OCI-LY7 (cell line): ENCODE results near the gene ESRP2. TPM values are rescaled to one million over a fixed set of nuclear protein-coding genes. Genes with fewer than 3 reads are reported as not detected.

ENCODE experiments used
- BruUV-seq: library from RNA; stranded (reverse); fragments of 400-500 nt; replicated peaks from 2 replicates; lab custom pipeline; 2021; lab: Mats Ljungman, UMichigan
- CTCF ChIA-PET: fragments of 300-600 bp; sonication (Branson Sonifier 250); formaldehyde crosslinking; loops from one replicate; lab custom pipeline; 2022; ENCODE audit warnings: antibody characterized with exemption; ENCODE audit not compliant: unreplicated experiment; lab: Charles Lee
- POLR2A ChIA-PET: fragments of 300-600 bp; sonication (Branson Sonifier 250); formaldehyde crosslinking; loops from one replicate; lab custom pipeline; 2022; ENCODE audit warnings: antibody characterized with exemption; lab: Charles Lee
- DNase-seq: peaks from one replicate; pipeline ENCODE4 v3.0.0-alpha.2; 2015; ENCODE audit warnings: low spot score
- H2AFZ ChIP-seq: fragments of 200-600 bp; sonication (generic), shearing (Covaris generic); 2 replicates; pipeline ENCODE4 v1.6.1; 2014; ENCODE audit warnings: mild to moderate bottlenecking, antibody characterized with exemption, low read length, moderate library complexity
- H3K27ac ChIP-seq: fragments of 200-600 bp; sonication (generic); 2 replicates; pipeline ENCODE4 v1.5.1; 2014; ENCODE audit warnings: mixed run types, low read depth, mild to moderate bottlenecking, moderate library complexity, low read length, inconsistent platforms; ENCODE audit not compliant: poor library complexity, severe bottlenecking
- H3K36me3 ChIP-seq: fragments of 200-600 bp; sonication (generic); 2 replicates; pipeline ENCODE4 v1.6.1; 2014; ENCODE audit warnings: mild to moderate bottlenecking, antibody characterized with exemption, low read length, moderate library complexity, mixed read lengths; ENCODE audit not compliant: insufficient read depth
- H3K4me1 ChIP-seq: fragments of 200-600 bp; sonication (generic); 2 replicates; pipeline ENCODE4 v1.5.1; 2014; ENCODE audit warnings: mild to moderate bottlenecking, low read length; ENCODE audit not compliant: insufficient read depth, poor library complexity, severe bottlenecking
- H3K4me2 ChIP-seq: fragments of 200-600 bp; sonication (generic); 2 replicates; pipeline ENCODE4 v1.6.1; 2014; ENCODE audit warnings: mild to moderate bottlenecking, low read length
- H3K4me3 ChIP-seq: fragments of 200-600 bp; sonication (generic); 2 replicates; pipeline ENCODE4 v1.5.1; 2014; ENCODE audit warnings: mild to moderate bottlenecking, low read depth, low read length; ENCODE audit not compliant: poor library complexity, severe bottlenecking
- H3K79me2 ChIP-seq: fragments of 200-600 bp; sonication (generic); 2 replicates; pipeline ENCODE4 v1.6.1; 2016; ENCODE audit warnings: low read depth, mild to moderate bottlenecking, low read length, moderate library complexity, mixed read lengths; ENCODE audit not compliant: insufficient read depth
- H3K9me2 ChIP-seq: fragments of 200-600 bp; sonication (generic); 2 replicates; pipeline ENCODE4 v1.6.1; 2016; ENCODE audit warnings: mild to moderate bottlenecking, low read length, mixed read lengths; ENCODE audit not compliant: insufficient read depth
- H3K9me3 ChIP-seq: fragments of 200-600 bp; sonication (generic); 2 replicates; pipeline ENCODE4 v1.6.1; 2014; ENCODE audit warnings: mild to moderate bottlenecking, mixed run types, low read length, mixed read lengths
- H4K20me1 ChIP-seq: fragments of 200-600 bp; sonication (generic); 2 replicates; pipeline ENCODE4 v1.6.1; 2014; ENCODE audit warnings: mild to moderate bottlenecking, antibody characterized with exemption, low read length, moderate library complexity, mixed read lengths; ENCODE audit not compliant: insufficient read depth
- EZH2phosphoT487 ChIP-seq: fragments of 200-600 bp; sonication (generic); IDR thresholded peaks from 2 replicates; pipeline ENCODE4 v1.6.1; 2018; ENCODE audit warnings: low read depth, borderline replicate concordance, mild to moderate bottlenecking, mixed run types, antibody characterized with exemption, low read length, moderate library complexity, mixed read lengths
- intact Hi-C: fragments of 100-400 bp; cut with micrococcal nuclease; formaldehyde crosslinking; loops from one replicate; pipeline ENCODE4 v1.10.0; 2022; ENCODE audit not compliant: unreplicated experiment
- total RNA-seq, 2 experiments: library from RNA; depleted of rRNA in 1 of 2; stranded (reverse); fragments of >200 nt in 1 of 2; shearing (Covaris generic) in 1 of 2; gene quantifications; 2 replicates each; pipeline ENCODE4 v1.2.3, GENCODE V29; 2014 to 2022
- TF ChIP-seq, protein P1 (sequence below): fragments of 200-600 bp; sonication (generic); conservative IDR thresholded peaks from 2 replicates; pipeline ENCODE4 v1.5.1; 2014; ENCODE audit warnings: mild to moderate bottlenecking, antibody characterized with exemption, low read length, moderate library complexity, mixed read lengths

ESRP2 gene
- total RNA-seq, 2 experiments from 2014 or later, result not detected

DNA sequence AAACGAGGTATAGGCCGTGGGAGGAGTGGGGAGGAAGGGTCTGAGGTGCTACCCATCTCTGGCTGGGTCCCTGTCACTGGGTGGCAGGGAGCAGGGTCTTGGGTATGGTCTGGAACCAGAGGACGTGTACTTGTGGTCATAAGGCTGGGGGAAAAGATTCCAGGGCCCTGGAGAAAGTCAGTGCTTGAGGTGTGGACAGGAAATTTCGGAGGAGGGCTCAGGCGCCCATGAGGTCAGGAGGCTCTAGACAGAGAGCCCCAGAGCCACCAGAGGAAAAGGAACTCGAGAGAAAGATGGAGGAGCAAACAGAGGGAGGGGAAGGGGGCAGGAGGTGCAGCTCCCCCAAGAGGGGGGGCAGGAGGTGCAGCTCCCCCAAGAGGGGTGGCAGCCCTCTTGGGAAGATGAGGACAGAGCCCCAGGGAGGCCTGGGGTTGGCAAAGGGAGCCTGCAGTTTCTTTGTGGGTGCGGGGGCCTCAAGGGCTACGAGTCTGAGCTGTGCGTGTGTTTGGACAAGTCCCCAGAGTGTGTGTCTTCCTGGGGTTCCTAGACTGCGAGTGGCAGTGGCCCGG is 27.7 kb upstream of the ESRP2 start:
- Histone ChIP-seq H3K4me3 (peak overlapping the region; percentile 75), H3K9me3 (no peaks in the 10 kb centered on the region), H3K27ac (peak overlapping the region; percentile 80), H3K79me2 (peaks cover 38% of the 10 kb centered on the region), H3K4me1 (peaks cover 55% of the 10 kb centered on the region), H2AFZ (peak overlapping the region; percentile 76), H3K36me3 (peaks cover 32% of the 10 kb centered on the region), H3K9me2 (no peaks in the 10 kb centered on the region), H3K4me2 (peak overlapping the region; percentile 92), H4K20me1 (peaks cover 3% of the 10 kb centered on the region; the same call in 1 of the 2 replicates)
- CTCF ChIA-PET, result interaction anchor here (0.7 to 2.2 kb wide), 8 partner anchors 9 to 65 kb away, joined by 3 to 15 read pairs (median 4); partner anchors contain the start of genes PRMT7 and SLC7A6OS
- BruUV-seq, result no TSS peak
- TF ChIP-seq, protein P1, sequence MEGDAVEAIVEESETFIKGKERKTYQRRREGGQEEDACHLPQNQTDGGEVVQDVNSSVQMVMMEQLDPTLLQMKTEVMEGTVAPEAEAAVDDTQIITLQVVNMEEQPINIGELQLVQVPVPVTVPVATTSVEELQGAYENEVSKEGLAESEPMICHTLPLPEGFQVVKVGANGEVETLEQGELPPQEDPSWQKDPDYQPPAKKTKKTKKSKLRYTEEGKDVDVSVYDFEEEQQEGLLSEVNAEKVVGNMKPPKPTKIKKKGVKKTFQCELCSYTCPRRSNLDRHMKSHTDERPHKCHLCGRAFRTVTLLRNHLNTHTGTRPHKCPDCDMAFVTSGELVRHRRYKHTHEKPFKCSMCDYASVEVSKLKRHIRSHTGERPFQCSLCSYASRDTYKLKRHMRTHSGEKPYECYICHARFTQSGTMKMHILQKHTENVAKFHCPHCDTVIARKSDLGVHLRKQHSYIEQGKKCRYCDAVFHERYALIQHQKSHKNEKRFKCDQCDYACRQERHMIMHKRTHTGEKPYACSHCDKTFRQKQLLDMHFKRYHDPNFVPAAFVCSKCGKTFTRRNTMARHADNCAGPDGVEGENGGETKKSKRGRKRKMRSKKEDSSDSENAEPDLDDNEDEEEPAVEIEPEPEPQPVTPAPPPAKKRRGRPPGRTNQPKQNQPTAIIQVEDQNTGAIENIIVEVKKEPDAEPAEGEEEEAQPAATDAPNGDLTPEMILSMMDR, result no peak
- no peak for TF ChIP-seq EZH2phosphoT487
- intact Hi-C loops, result loop anchor here (1.0 kb wide), 2 partner anchors 22 to 47 kb away; partner anchors contain the start of gene SLC7A6OS
- POLR2A ChIA-PET, result interaction anchor here (0.6 to 2.7 kb wide), 12 partner anchors 9 to 457 kb away, joined by 3 to 13 read pairs (median 4); partner anchors contain the start of genes PRMT7, SLC7A6OS and TSNAXIP1
- DNase-seq, result no peak

DNA sequence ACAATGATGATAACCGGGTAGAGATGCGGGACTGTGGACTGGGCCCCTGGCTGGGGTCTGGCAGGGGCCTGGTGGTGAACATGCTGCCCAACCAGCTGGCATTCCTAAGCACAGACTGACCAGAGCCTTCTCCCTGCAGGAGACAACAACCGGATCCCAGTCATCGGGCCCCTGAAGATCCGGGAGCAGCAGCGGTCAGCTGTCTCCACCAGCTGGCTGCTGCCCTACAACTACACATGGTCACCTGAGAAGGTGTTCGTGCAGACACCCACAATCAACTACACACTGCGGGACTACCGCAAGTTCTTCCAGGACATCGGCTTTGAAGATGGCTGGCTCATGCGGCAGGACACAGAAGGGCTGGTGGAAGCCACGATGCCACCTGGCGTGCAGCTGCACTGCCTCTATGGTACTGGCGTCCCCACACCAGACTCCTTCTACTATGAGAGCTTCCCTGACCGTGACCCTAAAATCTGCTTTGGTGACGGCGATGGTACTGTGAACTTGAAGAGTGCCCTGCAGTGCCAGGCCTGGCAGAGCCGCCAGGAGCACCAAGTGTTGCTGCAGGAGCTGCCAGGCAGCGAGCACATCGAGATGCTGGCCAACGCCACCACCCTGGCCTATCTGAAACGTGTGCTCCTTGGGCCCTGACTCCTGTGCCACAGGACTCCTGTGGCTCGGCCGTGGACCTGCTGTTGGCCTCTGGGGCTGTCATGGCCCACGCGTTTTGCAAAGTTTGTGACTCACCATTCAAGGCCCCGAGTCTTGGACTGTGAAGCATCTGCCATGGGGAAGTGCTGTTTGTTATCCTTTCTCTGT is 23.3 kb upstream of the ESRP2 start:
- Histone ChIP-seq H3K27ac (peak overlapping the region; percentile 94), H3K4me3 (no peak overlapping the region), H3K36me3 (peaks cover 47% of the 10 kb centered on the region), H3K9me2 (no peaks in the 10 kb centered on the region), H4K20me1 (no peaks in the 10 kb centered on the region), H3K4me1 (peaks cover 60% of the 10 kb centered on the region), H3K4me2 (no peak overlapping the region), H3K9me3 (no peaks in the 10 kb centered on the region), H3K79me2 (no peaks in the 10 kb centered on the region), H2AFZ (no peak overlapping the region)
- ChIA-PET POLR2A (interaction anchor here (1.0 to 2.8 kb wide), 4 partner anchors 13 to 70 kb away, joined by 4 to 13 read pairs (median 8); partner anchors contain the start of gene PLA2G15), CTCF (interaction anchor here (0.5 to 2.9 kb wide), 2 partner anchors 69 to 119 kb away, joined by 5 to 17 read pairs; no protein-coding TSS in a partner anchor)
- TF ChIP-seq, protein P1, result no peak
- no peak for TF ChIP-seq EZH2phosphoT487
- BruUV-seq, result no TSS peak
- DNase-seq, result no peak
- intact Hi-C loops, result loop anchor here (10.0 kb wide), 1 partner anchor 236 kb away; no protein-coding TSS in a partner anchor
